GM12878 (cell line): ENCODE results near the gene MAP3K7CL.

ENCODE experiments used
- CREM ChIP-seq: IDR thresholded peaks from 2 replicates; pipeline ENCODE4 v1.6.1; 2014; ENCODE audit warnings: antibody characterized with exemption, low read depth
- NFXL1 ChIP-seq: fragments of 450-650 bp; IDR thresholded peaks from 2 replicates; pipeline ENCODE4 v1.6.1; 2017; ENCODE audit warnings: antibody characterized with exemption, mild to moderate bottlenecking, borderline replicate concordance
- POLR2A ChIP-seq: IDR thresholded peaks from 2 replicates; pipeline ENCODE4 v1.6.1; 2011; ENCODE audit warnings: low read depth, mild to moderate bottlenecking, low read length
- SIN3A ChIP-seq: IDR thresholded peaks from 2 replicates; pipeline ENCODE4 v1.6.1; 2012; ENCODE audit warnings: low read depth, low read length, improper control_type of control experiment
- TAF1 ChIP-seq: IDR thresholded peaks from 2 replicates; pipeline ENCODE4 v1.6.1; 2011; ENCODE audit warnings: mild to moderate bottlenecking, low read depth, low read length, borderline replicate concordance
- TBL1XR1 ChIP-seq: IDR thresholded peaks from 2 replicates; pipeline ENCODE4 v1.6.1; 2012; ENCODE audit warnings: low read depth, low read length, improper control_type of control experiment
- TF ChIP-seq, protein P1 (sequence below), 3 experiments: IDR thresholded peaks in 2 of 3; conservative IDR thresholded peaks in 1 of 3; 2 replicates each; pipeline ENCODE4 v1.5.1; 2011; ENCODE audit warnings: low read depth in 3 of 3, low read length in 3 of 3, mild to moderate bottlenecking in 3 of 3, control low read depth in 2 of 3, moderate library complexity in 2 of 3, inconsistent platforms in 1 of 3, mixed read lengths in 1 of 3; ENCODE audit not compliant: control insufficient read depth in 2 of 3, insufficient read depth in 1 of 3; ENCODE audit errors: extremely low read depth in 1 of 3

GRCh38 chr21:29208044-29208681 lies 77.7 kb downstream of the MAP3K7CL start:
- TF ChIP-seq NFXL1 (no peak), TBL1XR1 (no peak), POLR2A (no peak), SIN3A (no peak), TAF1 (no peak), CREM (no peak)
- TF ChIP-seq, protein P1, sequence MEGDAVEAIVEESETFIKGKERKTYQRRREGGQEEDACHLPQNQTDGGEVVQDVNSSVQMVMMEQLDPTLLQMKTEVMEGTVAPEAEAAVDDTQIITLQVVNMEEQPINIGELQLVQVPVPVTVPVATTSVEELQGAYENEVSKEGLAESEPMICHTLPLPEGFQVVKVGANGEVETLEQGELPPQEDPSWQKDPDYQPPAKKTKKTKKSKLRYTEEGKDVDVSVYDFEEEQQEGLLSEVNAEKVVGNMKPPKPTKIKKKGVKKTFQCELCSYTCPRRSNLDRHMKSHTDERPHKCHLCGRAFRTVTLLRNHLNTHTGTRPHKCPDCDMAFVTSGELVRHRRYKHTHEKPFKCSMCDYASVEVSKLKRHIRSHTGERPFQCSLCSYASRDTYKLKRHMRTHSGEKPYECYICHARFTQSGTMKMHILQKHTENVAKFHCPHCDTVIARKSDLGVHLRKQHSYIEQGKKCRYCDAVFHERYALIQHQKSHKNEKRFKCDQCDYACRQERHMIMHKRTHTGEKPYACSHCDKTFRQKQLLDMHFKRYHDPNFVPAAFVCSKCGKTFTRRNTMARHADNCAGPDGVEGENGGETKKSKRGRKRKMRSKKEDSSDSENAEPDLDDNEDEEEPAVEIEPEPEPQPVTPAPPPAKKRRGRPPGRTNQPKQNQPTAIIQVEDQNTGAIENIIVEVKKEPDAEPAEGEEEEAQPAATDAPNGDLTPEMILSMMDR (IDR thresholded peaks at IDR 0.05 in 2 of 3, conservative IDR thresholded peaks at IDR 0.05 in 1 of 3; ENCODE audit: control insufficient read depth in 2 of 3, extremely low read depth in 1 of 3, insufficient read depth in 1 of 3, low read depth in 3 of 3, low read length in 3 of 3): no peak
